ENCODE data around the gene PXDN.
A peak's percentile ranks its signal among the peaks of the same experiment; 100 is the strongest.
"Not testable (repeated sequence)": the region's sequence is repeated elsewhere in the genome, so short reads cannot be mapped to it uniquely, and the experiment has no call there.

The PXDN gene

DNA sequence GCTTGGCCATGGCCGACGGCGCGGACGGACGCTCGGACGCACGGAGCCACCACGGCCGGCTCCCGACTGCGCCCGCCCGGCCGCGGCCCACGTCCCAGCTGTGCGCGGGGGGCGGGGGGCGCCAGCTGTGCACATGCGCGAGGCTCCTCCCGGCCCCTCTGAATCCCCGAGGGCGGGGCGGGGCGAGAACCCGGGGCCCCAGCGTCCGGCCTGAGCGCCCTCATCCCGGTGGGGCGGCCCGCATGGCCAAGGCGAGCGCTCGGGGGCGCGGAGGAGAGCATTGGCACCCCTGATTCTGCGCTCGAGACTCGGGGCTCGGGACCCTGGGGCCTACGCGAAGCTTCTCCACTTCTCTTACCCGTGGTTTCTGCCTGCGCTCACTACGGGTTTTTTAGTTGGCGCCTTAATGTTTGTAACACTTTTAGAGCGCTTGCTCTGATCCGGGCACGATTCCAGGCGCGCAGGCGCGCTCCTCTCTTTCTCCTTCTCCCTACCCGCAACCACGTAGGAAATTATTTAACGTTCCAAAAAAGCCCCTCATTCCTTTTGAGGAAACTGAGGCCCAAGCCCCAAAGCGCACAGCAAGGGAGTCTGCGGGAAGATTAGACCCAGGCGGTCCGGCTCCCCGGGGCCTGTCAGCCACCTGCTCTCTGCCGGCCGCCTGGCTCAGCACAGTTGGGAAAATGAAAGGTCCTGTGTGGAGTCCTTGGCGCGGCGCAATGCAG is at the start of gene PXDN:
Gene PXDN, minus strand, starts transcription at position 70 of the 725 bp plus-strand sequence. Its CDS starts 60 bp downstream, at position 10.
- H3K4me3 ChIP-seq (ENCODE audit: low read depth, low read length) = peak within 1 kb of the TSS; percentile 73

GRCh38 chr2:1793868-1794445 is 49.6 kb upstream of the PXDN start:
- H3K4me3 ChIP-seq (ENCODE audit: low read depth, low read length) = no peak overlapping the region

- H3K4me3 ChIP-seq (ENCODE audit: low read depth, low read length) = no peak overlapping the region
These were observed 48.9 kb upstream of the PXDN start for GRCh38 chr2:1793001-1793867.

- no peak overlapping the region for H3K4me3 ChIP-seq (ENCODE audit: low read depth, low read length)
These were observed 47.5 kb upstream of the PXDN start for GRCh38 chr2:1791685-1792435.

- H3K4me3 ChIP-seq (ENCODE audit: low read depth, low read length) = no peak overlapping the region
These were observed 46.8 kb upstream of the PXDN start for GRCh38 chr2:1791006-1791605.

DNA sequence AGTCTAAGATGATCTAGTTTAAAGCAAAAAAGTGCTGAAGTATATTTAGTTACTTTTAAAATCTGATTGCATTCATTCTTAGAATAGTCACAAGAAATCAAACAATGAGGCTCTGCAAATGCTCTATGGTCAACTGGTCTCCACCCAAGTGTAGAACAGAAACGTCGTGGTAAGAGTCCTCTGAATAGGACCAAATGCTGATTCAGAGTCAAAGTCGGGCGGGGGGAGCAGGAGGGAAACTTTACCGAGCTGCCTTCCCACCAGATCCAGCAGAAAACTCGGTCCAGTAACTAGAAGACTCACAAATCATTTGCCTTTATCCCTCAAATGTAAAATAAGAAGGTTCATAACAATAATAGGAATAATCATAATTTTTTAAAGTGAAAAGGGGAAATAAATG is 46.2 kb upstream of the PXDN start:
- no peak overlapping the region for H3K4me3 ChIP-seq (ENCODE audit: low read depth, low read length)

GRCh38 chr2:1789610-1790009 is 45.3 kb upstream of the PXDN start:
- H3K4me3 ChIP-seq (ENCODE audit: low read depth, low read length) = no peak overlapping the region

DNA sequence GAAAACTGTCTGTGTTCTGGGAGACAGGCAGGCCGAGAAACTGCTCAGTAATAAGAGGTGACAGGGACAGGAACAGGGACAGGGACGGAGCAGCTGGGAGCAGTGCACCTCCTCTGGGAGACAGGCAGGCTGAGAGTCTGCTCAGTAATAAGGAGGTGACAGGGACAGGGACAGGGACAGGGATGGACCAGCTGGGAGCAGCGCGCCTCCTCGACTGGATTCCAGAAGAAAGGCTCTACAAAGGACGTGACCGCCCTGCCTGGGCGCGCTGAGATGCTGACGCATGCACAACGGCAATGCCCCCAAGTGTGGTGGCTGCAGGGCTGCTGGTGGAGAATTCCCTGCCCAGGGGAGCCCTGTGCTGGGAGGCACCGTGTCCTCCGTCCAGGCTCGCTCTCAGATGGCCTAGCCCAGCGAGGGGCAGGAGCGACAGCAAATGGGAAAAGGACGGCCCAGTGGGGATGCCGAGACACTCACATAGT is 44.2 kb upstream of the PXDN start:
- H3K4me3 ChIP-seq (ENCODE audit: low read depth, low read length) = no peak overlapping the region

GRCh38 chr2:1787755-1788477 is 43.6 kb upstream of the PXDN start:
- H3K4me3 ChIP-seq (ENCODE audit: low read depth, low read length) = no peak overlapping the region

GRCh38 chr2:1784986-1785617 is 40.8 kb upstream of the PXDN start:
- H3K4me3 ChIP-seq (ENCODE audit: low read depth, low read length) = no peak overlapping the region

- no peak overlapping the region for H3K4me3 ChIP-seq (ENCODE audit: low read depth, low read length)
These were observed 39.8 kb upstream of the PXDN start for GRCh38 chr2:1784087-1784486.

DNA sequence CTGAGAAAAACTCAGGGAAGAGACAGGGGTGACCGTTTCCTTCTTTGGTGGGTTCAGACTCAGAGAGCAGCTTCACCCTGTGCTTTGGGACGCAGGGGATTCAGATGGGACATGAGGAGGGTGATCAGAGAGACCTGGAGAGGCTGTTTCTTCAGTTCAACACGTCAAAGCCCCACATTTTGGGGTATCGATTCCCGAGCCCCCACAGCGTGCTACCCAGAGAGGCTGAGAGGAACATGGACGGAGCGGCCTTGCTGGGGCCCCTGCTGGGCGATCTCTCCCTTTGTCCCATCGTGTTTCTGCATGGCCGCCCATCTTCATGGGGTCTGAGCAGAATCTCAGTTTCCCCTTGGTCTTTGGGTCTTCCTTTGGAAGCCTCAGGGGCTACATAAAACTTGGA is 38.2 kb upstream of the PXDN start:
- H3K4me3 ChIP-seq (ENCODE audit: low read depth, low read length) = no peak overlapping the region

DNA sequence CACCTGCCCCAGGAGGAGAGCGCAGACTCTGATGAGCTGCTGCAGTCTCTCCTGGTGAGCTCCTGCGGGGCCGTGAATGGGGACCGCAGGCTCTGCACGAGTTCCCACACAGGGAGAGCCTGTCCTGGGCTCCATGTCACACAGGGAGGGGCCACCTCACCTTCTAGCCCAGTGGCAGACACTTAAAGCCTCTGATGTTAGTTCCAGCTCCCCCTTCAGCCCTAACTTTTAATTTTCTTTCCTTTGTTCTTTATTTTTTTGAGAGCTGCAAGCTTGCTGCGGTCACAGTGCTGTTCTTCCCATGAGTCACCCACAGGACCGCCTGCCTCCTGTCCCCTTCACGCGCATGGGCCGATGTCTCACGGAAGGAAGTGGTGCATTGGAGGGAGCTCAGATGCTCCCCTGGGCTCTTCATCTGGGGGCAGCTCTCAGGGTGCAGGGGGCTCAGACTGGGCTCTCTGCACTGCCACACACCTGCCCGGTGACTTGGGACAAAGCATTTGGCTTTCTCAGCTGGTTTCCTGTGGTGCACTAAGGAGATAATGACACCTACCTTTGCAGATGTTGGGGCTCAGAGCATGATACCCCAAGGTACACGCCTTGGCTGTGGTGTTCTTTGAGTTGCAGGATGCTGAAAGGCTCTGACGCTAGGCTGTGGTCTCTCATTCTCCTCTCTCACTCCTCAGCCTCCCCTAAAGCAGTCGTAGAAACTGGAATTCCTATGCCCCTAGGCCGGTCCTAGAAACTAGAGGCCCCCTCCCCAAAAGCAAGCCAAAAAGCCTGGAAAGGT is 37.2 kb upstream of the PXDN start:
- H3K4me3 ChIP-seq (ENCODE audit: low read depth, low read length) = no peak overlapping the region

DNA sequence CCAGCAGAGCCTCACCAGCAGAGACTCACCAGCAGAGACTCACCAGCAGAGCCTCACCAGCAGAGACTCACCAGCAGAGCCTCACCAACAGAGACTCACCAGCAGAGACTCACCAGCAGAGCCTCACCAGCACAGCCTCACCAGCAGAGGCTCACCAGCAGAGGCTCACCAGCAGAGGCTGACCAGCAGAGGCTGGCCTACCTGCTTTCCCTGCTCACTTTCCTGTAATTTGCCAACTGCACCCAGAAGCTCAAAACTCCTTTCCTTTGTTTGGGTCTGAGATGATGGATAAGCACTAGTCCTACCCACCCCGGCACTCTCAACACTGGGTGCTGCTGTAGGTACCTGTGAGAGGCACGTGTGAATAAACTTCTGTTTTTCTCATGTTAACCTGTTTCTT is 36.4 kb upstream of the PXDN start:
- H3K4me3 ChIP-seq (ENCODE audit: low read depth, low read length) = no peak overlapping the region

- H3K4me3 ChIP-seq (ENCODE audit: low read depth, low read length) = not testable (repeated sequence)
These were observed 35.7 kb upstream of the PXDN start for GRCh38 chr2:1780054-1780453.

- H3K4me3 ChIP-seq (ENCODE audit: low read depth, low read length) = no peak overlapping the region
These were observed 34.3 kb upstream of the PXDN start for GRCh38 chr2:1778566-1778965.

GRCh38 chr2:1777781-1778180 is 33.5 kb upstream of the PXDN start:
- H3K4me3 ChIP-seq (ENCODE audit: low read depth, low read length) = no peak overlapping the region

DNA sequence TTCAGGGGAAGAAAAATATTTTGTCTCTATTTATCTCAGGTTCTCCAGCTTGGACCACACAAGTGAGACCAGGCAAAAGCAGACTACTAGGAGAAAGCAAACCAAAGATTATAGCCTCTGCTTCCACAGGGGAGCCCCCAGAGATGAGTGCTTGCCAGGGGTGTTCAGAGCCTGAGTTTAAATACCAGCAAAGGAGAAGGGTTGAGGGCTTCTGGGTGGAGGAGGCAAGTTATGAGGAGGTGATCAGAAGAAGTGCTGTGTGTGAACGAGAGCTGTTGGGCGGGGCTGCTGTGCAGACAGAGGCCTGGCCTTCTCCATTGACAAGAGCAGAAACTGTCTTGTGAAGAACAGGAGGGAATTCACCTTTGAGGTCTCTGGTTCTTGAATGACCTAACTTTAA is 32.8 kb upstream of the PXDN start:
- no peak overlapping the region for H3K4me3 ChIP-seq (ENCODE audit: low read depth, low read length)

All from iPS-11a (cell line).